Testis (tissue), 2 donors: ENCODE results near the gene OR2D2.

Experiments
- POLR2A ChIP-seq: fragments of 450-650 bp; IDR thresholded peaks from one replicate; pipeline ENCODE4 v1.6.1; 2017; ENCODE audit warnings: antibody characterized with exemption, mild to moderate bottlenecking, moderate library complexity
- TF ChIP-seq, protein P1 (sequence below), 3 experiments: fragments of 450-650 bp in 2 of 3; fragments of 200-600 bp in 1 of 3; sonication (generic) in 1 of 3; IDR thresholded peaks; one replicate each; pipeline ENCODE4 v1.5.1; 2016 to 2019; ENCODE audit warnings: antibody characterized with exemption in 3 of 3, mild to moderate bottlenecking in 2 of 3, moderate library complexity in 1 of 3

DNA sequence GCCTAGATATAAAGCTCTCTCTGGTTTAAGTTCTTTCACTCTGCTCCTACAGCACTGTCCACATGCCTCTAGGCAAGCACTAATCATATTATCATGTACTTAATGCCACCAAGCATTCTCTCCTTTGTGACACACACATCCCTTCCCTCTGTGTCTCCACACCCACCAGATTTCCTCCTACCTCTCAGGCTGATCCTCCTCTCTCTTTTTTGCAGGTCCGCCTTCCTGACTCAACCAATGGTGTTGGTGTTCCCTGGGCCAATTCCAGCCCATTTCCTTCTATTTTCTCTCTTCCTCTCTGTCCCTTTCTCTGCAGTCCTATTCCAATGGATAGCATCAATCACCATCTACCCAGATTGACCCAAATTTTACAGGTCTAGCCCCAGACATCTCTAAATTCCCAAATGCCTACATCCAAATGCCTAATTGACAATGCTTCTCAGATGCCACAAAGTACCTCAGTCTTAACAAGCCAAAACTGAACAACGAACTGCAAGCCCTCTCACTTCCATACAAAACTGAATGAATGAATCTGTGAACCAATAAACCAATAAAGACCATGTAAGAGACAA lies 33.4 kb upstream of the OR2D2 start:
- TF ChIP-seq, protein P1, sequence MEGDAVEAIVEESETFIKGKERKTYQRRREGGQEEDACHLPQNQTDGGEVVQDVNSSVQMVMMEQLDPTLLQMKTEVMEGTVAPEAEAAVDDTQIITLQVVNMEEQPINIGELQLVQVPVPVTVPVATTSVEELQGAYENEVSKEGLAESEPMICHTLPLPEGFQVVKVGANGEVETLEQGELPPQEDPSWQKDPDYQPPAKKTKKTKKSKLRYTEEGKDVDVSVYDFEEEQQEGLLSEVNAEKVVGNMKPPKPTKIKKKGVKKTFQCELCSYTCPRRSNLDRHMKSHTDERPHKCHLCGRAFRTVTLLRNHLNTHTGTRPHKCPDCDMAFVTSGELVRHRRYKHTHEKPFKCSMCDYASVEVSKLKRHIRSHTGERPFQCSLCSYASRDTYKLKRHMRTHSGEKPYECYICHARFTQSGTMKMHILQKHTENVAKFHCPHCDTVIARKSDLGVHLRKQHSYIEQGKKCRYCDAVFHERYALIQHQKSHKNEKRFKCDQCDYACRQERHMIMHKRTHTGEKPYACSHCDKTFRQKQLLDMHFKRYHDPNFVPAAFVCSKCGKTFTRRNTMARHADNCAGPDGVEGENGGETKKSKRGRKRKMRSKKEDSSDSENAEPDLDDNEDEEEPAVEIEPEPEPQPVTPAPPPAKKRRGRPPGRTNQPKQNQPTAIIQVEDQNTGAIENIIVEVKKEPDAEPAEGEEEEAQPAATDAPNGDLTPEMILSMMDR (IDR thresholded peaks at IDR 0.05) = no peak
- no peak for TF ChIP-seq POLR2A
